ENCODE results near the gene PPT1. TPM values are rescaled to one million over a fixed set of nuclear protein-coding genes. Genes with fewer than 3 reads are reported as not detected.

PPT1 gene
- total and polyA plus RNA-seq, 2 of the 4 experiments (the other 2 are of a cell fraction): 22.7 to 55.4 TPM

DNA sequence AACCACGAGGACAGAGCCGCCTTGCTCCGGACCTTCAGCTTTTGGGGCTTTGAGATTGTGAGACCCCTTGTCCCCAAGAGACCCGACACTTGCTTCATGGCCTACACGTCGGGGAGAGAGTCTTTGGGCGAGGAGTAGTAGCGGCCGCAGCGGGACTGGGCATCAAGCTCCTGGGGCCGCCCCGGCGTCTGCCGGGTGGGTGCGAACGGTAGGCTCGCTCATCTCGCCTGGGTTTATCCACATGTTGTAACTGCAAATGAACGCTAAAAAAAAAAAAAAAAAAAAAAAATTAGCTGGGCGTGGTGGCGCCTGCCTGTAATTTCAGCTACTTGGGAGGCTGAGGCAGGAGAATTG, 36.2 kb upstream of the PPT1 start:
- H3K4me3 ChIP-seq (ENCODE audit: insufficient read depth, low read depth, low read length): no peak overlapping the region
- dilution Hi-C loops (cut with HindIII; ENCODE audit: low sequenced_read_pairs, unreplicated experiment): no loop called here
- no peaks in the 10 kb centered on the region for H3K4me1 ChIP-seq (ENCODE audit: control insufficient read depth, insufficient read depth, low read length)
- H2AK5ac ChIP-seq (ENCODE audit: low read depth, low read length): no peak overlapping the region
- H3K9me3 ChIP-seq (ENCODE audit: control insufficient read depth, insufficient read depth, low read length): no peaks in the 10 kb centered on the region
- H3K4ac ChIP-seq (ENCODE audit: low read depth, low read length): no peak overlapping the region
- no peak overlapping the region for H3K56ac ChIP-seq (ENCODE audit: extremely low read depth, insufficient read depth, low read length)
- no peak overlapping the region for H2BK5ac ChIP-seq (ENCODE audit: low read depth, low read length, poor library complexity, severe bottlenecking)
- POLR2A ChIA-PET (ENCODE audit: unreplicated experiment): no interaction called here
- TF ChIP-seq CEBPB (IDR thresholded peaks at IDR 0.05; ENCODE audit: low read depth, low read length): no peak
- no peak for TF ChIP-seq MXI1 (IDR thresholded peaks at IDR 0.05; ENCODE audit: borderline replicate concordance, low read depth, low read length)
- TF ChIP-seq NFE2L2 (IDR thresholded peaks at IDR 0.05; ENCODE audit: low read depth, low read length): no peak
- TF ChIP-seq FOS (IDR thresholded peaks at IDR 0.05; ENCODE audit: low read depth, low read length): no peak
- TF ChIP-seq, protein P1, sequence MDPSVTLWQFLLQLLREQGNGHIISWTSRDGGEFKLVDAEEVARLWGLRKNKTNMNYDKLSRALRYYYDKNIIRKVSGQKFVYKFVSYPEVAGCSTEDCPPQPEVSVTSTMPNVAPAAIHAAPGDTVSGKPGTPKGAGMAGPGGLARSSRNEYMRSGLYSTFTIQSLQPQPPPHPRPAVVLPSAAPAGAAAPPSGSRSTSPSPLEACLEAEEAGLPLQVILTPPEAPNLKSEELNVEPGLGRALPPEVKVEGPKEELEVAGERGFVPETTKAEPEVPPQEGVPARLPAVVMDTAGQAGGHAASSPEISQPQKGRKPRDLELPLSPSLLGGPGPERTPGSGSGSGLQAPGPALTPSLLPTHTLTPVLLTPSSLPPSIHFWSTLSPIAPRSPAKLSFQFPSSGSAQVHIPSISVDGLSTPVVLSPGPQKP (IDR thresholded peaks at IDR 0.05; ENCODE audit: borderline replicate concordance, low read depth, low read length): no peak
- TF ChIP-seq BHLHE40 (IDR thresholded peaks at IDR 0.05; ENCODE audit: low read depth, low read length): no peak
- TF ChIP-seq RAD21 (IDR thresholded peaks at IDR 0.05; ENCODE audit: low read length): no peak
- TF ChIP-seq MAFK (IDR thresholded peaks at IDR 0.05; ENCODE audit: low read depth, low read length): no peak
- TF ChIP-seq, protein P2, sequence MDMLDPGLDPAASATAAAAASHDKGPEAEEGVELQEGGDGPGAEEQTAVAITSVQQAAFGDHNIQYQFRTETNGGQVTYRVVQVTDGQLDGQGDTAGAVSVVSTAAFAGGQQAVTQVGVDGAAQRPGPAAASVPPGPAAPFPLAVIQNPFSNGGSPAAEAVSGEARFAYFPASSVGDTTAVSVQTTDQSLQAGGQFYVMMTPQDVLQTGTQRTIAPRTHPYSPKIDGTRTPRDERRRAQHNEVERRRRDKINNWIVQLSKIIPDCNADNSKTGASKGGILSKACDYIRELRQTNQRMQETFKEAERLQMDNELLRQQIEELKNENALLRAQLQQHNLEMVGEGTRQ (IDR thresholded peaks at IDR 0.05; ENCODE audit: low read depth, low read length): no peak
- TF ChIP-seq SMC3 (IDR thresholded peaks at IDR 0.05; ENCODE audit: low read depth, low read length): no peak
- no peak for TF ChIP-seq POLR2A (IDR thresholded peaks at IDR 0.05; ENCODE audit: low read depth, low read length)
- no peak overlapping the region for H2BK20ac ChIP-seq (ENCODE audit: low read depth, low read length)
- H4K91ac ChIP-seq (ENCODE audit: insufficient read depth, low read depth, low read length): no peak overlapping the region
- H2BK15ac ChIP-seq (ENCODE audit: low read depth, low read length): no peak overlapping the region
- in situ Hi-C loops (cut with MboI; ENCODE audit: low sequenced_read_pairs): no loop called here
- DNase-seq (no peak), ATAC-seq (ENCODE audit: low read depth) (no peak)
- H2BK120ac ChIP-seq (ENCODE audit: low read depth, low read length): no peak overlapping the region
- H3K27ac ChIP-seq (ENCODE audit: insufficient read depth, low read length): no peak overlapping the region
- H3K79me1 ChIP-seq (ENCODE audit: low read depth in 1 of 2, low read length in 2 of 2): no peaks in the 10 kb centered on the region
- WGBS, 2 experiments (ENCODE audit: extremely low coverage in 2 of 2, insufficient read length in 1 of 2): no CpG with 5 or more reads among the region's 21 CpGs
- peaks cover 16% of the 10 kb centered on the region for H3K27me3 ChIP-seq (ENCODE audit: control insufficient read depth, insufficient read depth, low read length)
- H3K4me2 ChIP-seq (ENCODE audit: low read depth, low read length): no peak overlapping the region
- H3K23ac ChIP-seq (ENCODE audit: low read depth, low read length): no peak overlapping the region
- no peaks in the 10 kb centered on the region for H3K36me3 ChIP-seq (ENCODE audit: control insufficient read depth, insufficient read depth, low read length)
- peak overlapping the region; percentile 79 for H2AK9ac ChIP-seq (replicated peaks; ENCODE audit: low read depth, low read length, poor library complexity)
- peak overlapping the region; percentile 89 for H2AFZ ChIP-seq (replicated peaks; ENCODE audit: low read length, poor library complexity)
- CTCF ChIA-PET: interaction anchor here (2.4 kb wide), 1 partner anchor 11 kb away, joined by 10 read pairs; no protein-coding TSS in a partner anchor
- H3K18ac ChIP-seq (ENCODE audit: low read depth, low read length): no peak overlapping the region
- no peaks in the 10 kb centered on the region for H4K20me1 ChIP-seq (ENCODE audit: insufficient read depth, low read length)
- no peaks in the 10 kb centered on the region for H3K9me1 ChIP-seq (ENCODE audit: insufficient read depth, low read length)
- no peak overlapping the region for H4K8ac ChIP-seq (ENCODE audit: low read depth in 2 of 2, low read length in 2 of 2)
- no TSS peak for BruUV-seq (replicated peaks)
- no peak overlapping the region for H3K9ac ChIP-seq (ENCODE audit: low read depth, low read length)
- H4K5ac ChIP-seq (ENCODE audit: low read depth, low read length): no peak overlapping the region
- H3K14ac ChIP-seq (replicated peaks; ENCODE audit: low read depth, low read length): no peak overlapping the region
- intact Hi-C loops (cut with micrococcal nuclease): no loop called here
